Measurements from ENCODE around the gene GUCY1B1.

Gene GUCY1B1

GRCh38 chr4:155822572-155822971 lies 63.8 kb downstream of the GUCY1B1 start:
- TF ChIP-seq CTCF (IDR thresholded peaks at IDR 0.05; ENCODE audit: low read depth, low read length): no peak
- Histone ChIP-seq H3K4me1 (no peaks in the 10 kb centered on the region), H3K9me3 (no peaks in the 10 kb centered on the region; the same call in 1 of the 2 replicates), H3K27me3 (peaks cover 10% of the 10 kb centered on the region; the same call in 1 of the 2 replicates), H3K4me3 (ENCODE audit: low read depth, low read length) (no peak overlapping the region), H3K36me3 (no peaks in the 10 kb centered on the region)
- no peak for DNase-seq

- no peak for TF ChIP-seq CTCF (IDR thresholded peaks at IDR 0.05; ENCODE audit: low read depth, low read length)
- H3K36me3 ChIP-seq: no peaks in the 10 kb centered on the region
- no peaks in the 10 kb centered on the region for H3K4me1 ChIP-seq
- no peaks in the 10 kb centered on the region; the same call in 1 of the 2 replicates for H3K27me3 ChIP-seq
- no peak for DNase-seq
- no peaks in the 10 kb centered on the region; the same call in 1 of the 2 replicates for H3K9me3 ChIP-seq
- H3K4me3 ChIP-seq (ENCODE audit: low read depth, low read length): no peak overlapping the region
These were observed 69.8 kb downstream of the GUCY1B1 start for GRCh38 chr4:155828628-155829027.

GRCh38 chr4:155832664-155833063 lies 73.8 kb downstream of the GUCY1B1 start:
- Histone ChIP-seq H3K4me3 (ENCODE audit: low read depth, low read length) (no peak overlapping the region), H3K27me3 (peaks cover 3% of the 10 kb centered on the region), H3K4me1 (no peaks in the 10 kb centered on the region), H3K9me3 (no peaks in the 10 kb centered on the region; the same call in 1 of the 2 replicates), H3K36me3 (no peaks in the 10 kb centered on the region)
- DNase-seq: no peak
- no peak for TF ChIP-seq CTCF (IDR thresholded peaks at IDR 0.05; ENCODE audit: low read depth, low read length)

GRCh38 chr4:155837203-155837796 lies 78.5 kb downstream of the GUCY1B1 start:
- DNase-seq: no peak
- TF ChIP-seq CTCF (IDR thresholded peaks at IDR 0.05; ENCODE audit: low read depth, low read length): no peak
- Histone ChIP-seq H3K4me1 (no peaks in the 10 kb centered on the region), H3K4me3 (ENCODE audit: low read depth, low read length) (no peak overlapping the region), H3K9me3 (no peaks in the 10 kb centered on the region; the same call in 1 of the 2 replicates), H3K27me3 (peaks cover 3% of the 10 kb centered on the region), H3K36me3 (no peaks in the 10 kb centered on the region)

- no peak for TF ChIP-seq CTCF (IDR thresholded peaks at IDR 0.05; ENCODE audit: low read depth, low read length)
- Histone ChIP-seq H3K9me3 (no peaks in the 10 kb centered on the region), H3K4me1 (no peaks in the 10 kb centered on the region), H3K27me3 (peaks cover 3% of the 10 kb centered on the region), H3K4me3 (ENCODE audit: low read depth, low read length) (no peak overlapping the region), H3K36me3 (no peaks in the 10 kb centered on the region)
- no peak for DNase-seq
These were observed 83.3 kb downstream of the GUCY1B1 start for GRCh38 chr4:155842080-155842479.

- Histone ChIP-seq H3K36me3 (no peaks in the 10 kb centered on the region), H3K4me1 (no peaks in the 10 kb centered on the region), H3K27me3 (no peaks in the 10 kb centered on the region), H3K9me3 (no peaks in the 10 kb centered on the region), H3K4me3 (ENCODE audit: low read depth, low read length) (no peak overlapping the region)
- no peak for TF ChIP-seq CTCF (IDR thresholded peaks at IDR 0.05; ENCODE audit: low read depth, low read length)
- no peak for DNase-seq
These were observed 88.1 kb downstream of the GUCY1B1 start for GRCh38 chr4:155846929-155847328.

Measured in BE2C (cell line).